WTC11 (cell line): Measurements from ENCODE around the gene UGT2B10. TPM values are rescaled to one million over a fixed set of nuclear protein-coding genes. Genes with fewer than 3 reads are reported as not detected.

Source experiments
- ATAC-seq: fragments of 200-7000 bp; cut with Tn5 transposase; 2 replicates; pipeline ENCODE4 v1.10.0; 2021; ENCODE audit warnings: mild to moderate bottlenecking, moderate library complexity
- CTCF ChIA-PET: fragments of 300-600 bp; sonication (Branson Sonifier 250); formaldehyde crosslinking; loops from one replicate; lab custom pipeline; 2021; ENCODE audit warnings: antibody characterized with exemption; lab: Charles Lee
- POLR2A ChIA-PET: fragments of 350-600 bp; sonication (Branson Sonifier 250); formaldehyde crosslinking; loops from one replicate; lab custom pipeline; 2021; ENCODE audit warnings: antibody characterized with exemption; lab: Charles Lee
- DNase-seq: peaks from one replicate; pipeline ENCODE4 v3.0.0; 2021; ENCODE audit warnings: low spot score
- H3K27ac Mint-ChIP-seq: 2 replicates; pipeline ENCODE4 v1.8.0; 2021; ENCODE audit warnings: mixed read lengths
- H3K27me3 Mint-ChIP-seq: 2 replicates; pipeline ENCODE4 v1.8.0; 2021; ENCODE audit warnings: low read depth, mild to moderate bottlenecking, moderate library complexity, mixed read lengths
- H3K36me3 Mint-ChIP-seq: 2 replicates; pipeline ENCODE4 v1.8.0; 2021; ENCODE audit warnings: mixed read lengths
- H3K4me1 Mint-ChIP-seq: 2 replicates; pipeline ENCODE4 v1.8.0; 2022; ENCODE audit warnings: mixed read lengths
- H3K4me3 Mint-ChIP-seq: 2 replicates; pipeline ENCODE4 v1.8.0; 2021; ENCODE audit warnings: mild to moderate bottlenecking, moderate library complexity, mixed read lengths
- H3K9me3 Mint-ChIP-seq: 2 replicates; pipeline ENCODE4 v1.8.0; 2021; ENCODE audit warnings: mixed read lengths
- AR ChIP-seq: fragments of 250-450 bp; sonication (Bioruptor Pico); IDR thresholded peaks from 2 replicates; pipeline ENCODE4 v1.9.0; 2021; ENCODE audit warnings: mild to moderate bottlenecking
- ATF1 ChIP-seq: sonication (generic); formaldehyde crosslinking; IDR thresholded peaks from 2 replicates; pipeline ENCODE4 v1.8.1; 2023; ENCODE audit warnings: mild to moderate bottlenecking, moderate library complexity, missing genetic modification reagents
- E2F4 ChIP-seq: sonication (generic); formaldehyde crosslinking; IDR thresholded peaks from 2 replicates; pipeline ENCODE4 v1.8.1; 2022; ENCODE audit warnings: low read depth, mild to moderate bottlenecking, moderate library complexity, missing genetic modification reagents, borderline replicate concordance
- FOXP4 ChIP-seq: sonication (generic); formaldehyde crosslinking; IDR thresholded peaks from 2 replicates; pipeline ENCODE4 v1.8.0; 2022; ENCODE audit warnings: mild to moderate bottlenecking, missing genetic modification reagents
- GTF2I ChIP-seq: fragments of 250-450 bp; sonication (Bioruptor Pico); conservative IDR thresholded peaks from 2 replicates; pipeline ENCODE4 v1.4.0; 2021; ENCODE audit warnings: mild to moderate bottlenecking
- HMGA2 ChIP-seq: fragments of 250-450 bp; sonication (Bioruptor Pico); IDR thresholded peaks from 2 replicates; pipeline ENCODE4 v1.4.0; 2021; ENCODE audit warnings: mild to moderate bottlenecking, moderate library complexity
- JUN ChIP-seq: sonication (generic); formaldehyde crosslinking; IDR thresholded peaks from 2 replicates; pipeline ENCODE4 v1.8.0; 2023; ENCODE audit warnings: mild to moderate bottlenecking, missing genetic modification reagents
- TCF7 ChIP-seq: sonication (generic); formaldehyde crosslinking; IDR thresholded peaks from 2 replicates; pipeline ENCODE4 v1.8.0; 2022; ENCODE audit warnings: mild to moderate bottlenecking, low read depth, missing genetic modification reagents, moderate library complexity
- ZBTB21 ChIP-seq: sonication (generic); formaldehyde crosslinking; IDR thresholded peaks from 2 replicates; pipeline ENCODE4 v1.8.1; 2023; ENCODE audit warnings: mild to moderate bottlenecking, missing genetic modification reagents, borderline replicate concordance
- ZNF121 ChIP-seq: sonication (generic); formaldehyde crosslinking; IDR thresholded peaks from 2 replicates; pipeline ENCODE4 v1.8.0; 2023; ENCODE audit warnings: missing genetic modification reagents
- ZNF232 ChIP-seq: sonication (generic); formaldehyde crosslinking; IDR thresholded peaks from 2 replicates; pipeline ENCODE4 v1.8.0; 2022; ENCODE audit warnings: mild to moderate bottlenecking, missing genetic modification reagents
- ZNF317 ChIP-seq: sonication (generic); formaldehyde crosslinking; IDR thresholded peaks from 2 replicates; pipeline ENCODE4 v1.8.1; 2023; ENCODE audit warnings: low read depth, mild to moderate bottlenecking, moderate library complexity, missing genetic modification reagents, borderline replicate concordance
- total RNA-seq: library from RNA; stranded (reverse); gene quantifications from 3 replicates; pipeline ENCODE4 v1.2.3, GENCODE V29; 2021
- TF ChIP-seq, protein P1 (sequence below): sonication (generic); formaldehyde crosslinking; IDR thresholded peaks from 2 replicates; pipeline ENCODE4 v1.8.1; 2023; ENCODE audit warnings: mild to moderate bottlenecking, missing genetic modification reagents, moderate library complexity
- TF ChIP-seq, protein P2 (sequence below): sonication (generic); formaldehyde crosslinking; IDR thresholded peaks from 2 replicates; pipeline ENCODE4 v1.8.1; 2023; ENCODE audit warnings: mild to moderate bottlenecking, moderate library complexity, missing genetic modification reagents
- TF ChIP-seq, protein P3 (sequence below): sonication (generic); formaldehyde crosslinking; IDR thresholded peaks from 2 replicates; pipeline ENCODE4 v1.8.0; 2022; ENCODE audit warnings: mild to moderate bottlenecking, missing genetic modification reagents
- TF ChIP-seq, protein P4 (sequence below): sonication (generic); formaldehyde crosslinking; IDR thresholded peaks from 2 replicates; pipeline ENCODE4 v1.8.1; 2023; ENCODE audit warnings: mild to moderate bottlenecking, missing genetic modification reagents
- TF ChIP-seq, protein P5 (sequence below): fragments of 250-450 bp; sonication (Bioruptor Pico); IDR thresholded peaks from 2 replicates; pipeline ENCODE4 v1.9.0; 2021; ENCODE audit warnings: mild to moderate bottlenecking
- TF ChIP-seq, protein P6 (sequence below): fragments of 250-450 bp; sonication (Bioruptor Pico); conservative IDR thresholded peaks from 2 replicates; pipeline ENCODE4 v1.9.0; 2021; ENCODE audit warnings: mild to moderate bottlenecking
- TF ChIP-seq, protein P7 (sequence below): sonication (generic); formaldehyde crosslinking; IDR thresholded peaks from 2 replicates; pipeline ENCODE4 v1.8.1; 2023; ENCODE audit warnings: mild to moderate bottlenecking, missing genetic modification reagents, borderline replicate concordance

The UGT2B10 gene
- total RNA-seq, 1 experiment from 2014 or later, result 0.17 TPM

GRCh38 chr4:68797048-68797447 is 18.7 kb upstream of the UGT2B10 start:
- DNase-seq (no peak), ATAC-seq (no peak)
- no peaks in the 10 kb centered on the region for H3K27me3 Mint-ChIP-seq
- H3K4me3 Mint-ChIP-seq, result no peak overlapping the region
- CTCF ChIA-PET, result no interaction called here
- POLR2A ChIA-PET, result no interaction called here
- H3K27ac Mint-ChIP-seq, result no peak overlapping the region; the same call in 1 of the 2 replicates
- peaks cover under 1% of the 10 kb centered on the region for H3K9me3 Mint-ChIP-seq
- H3K4me1 Mint-ChIP-seq, result peaks cover 25% of the 10 kb centered on the region
- H3K36me3 Mint-ChIP-seq, result no peaks in the 10 kb centered on the region
- TF ChIP-seq, protein P1, sequence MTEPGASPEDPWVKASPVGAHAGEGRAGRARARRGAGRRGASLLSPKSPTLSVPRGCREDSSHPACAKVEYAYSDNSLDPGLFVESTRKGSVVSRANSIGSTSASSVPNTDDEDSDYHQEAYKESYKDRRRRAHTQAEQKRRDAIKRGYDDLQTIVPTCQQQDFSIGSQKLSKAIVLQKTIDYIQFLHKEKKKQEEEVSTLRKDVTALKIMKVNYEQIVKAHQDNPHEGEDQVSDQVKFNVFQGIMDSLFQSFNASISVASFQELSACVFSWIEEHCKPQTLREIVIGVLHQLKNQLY (CRISPR knock-in tag), result no peak
- TF ChIP-seq, protein P2, sequence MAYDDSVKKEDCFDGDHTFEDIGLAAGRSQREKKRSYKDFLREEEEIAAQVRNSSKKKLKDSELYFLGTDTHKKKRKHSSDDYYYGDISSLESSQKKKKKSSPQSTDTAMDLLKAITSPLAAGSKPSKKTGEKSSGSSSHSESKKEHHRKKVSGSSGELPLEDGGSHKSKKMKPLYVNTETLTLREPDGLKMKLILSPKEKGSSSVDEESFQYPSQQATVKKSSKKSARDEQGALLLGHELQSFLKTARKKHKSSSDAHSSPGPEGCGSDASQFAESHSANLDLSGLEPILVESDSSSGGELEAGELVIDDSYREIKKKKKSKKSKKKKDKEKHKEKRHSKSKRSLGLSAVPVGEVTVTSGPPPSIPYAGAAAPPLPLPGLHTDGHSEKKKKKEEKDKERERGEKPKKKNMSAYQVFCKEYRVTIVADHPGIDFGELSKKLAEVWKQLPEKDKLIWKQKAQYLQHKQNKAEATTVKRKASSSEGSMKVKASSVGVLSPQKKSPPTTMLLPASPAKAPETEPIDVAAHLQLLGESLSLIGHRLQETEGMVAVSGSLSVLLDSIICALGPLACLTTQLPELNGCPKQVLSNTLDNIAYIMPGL (CRISPR knock-in tag), result no peak
- TF ChIP-seq, protein P3, sequence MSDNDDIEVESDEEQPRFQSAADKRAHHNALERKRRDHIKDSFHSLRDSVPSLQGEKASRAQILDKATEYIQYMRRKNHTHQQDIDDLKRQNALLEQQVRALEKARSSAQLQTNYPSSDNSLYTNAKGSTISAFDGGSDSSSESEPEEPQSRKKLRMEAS (CRISPR knock-in tag), result no peak
- TF ChIP-seq TCF7 (CRISPR knock-in tag), result no peak
- TF ChIP-seq, protein P4, sequence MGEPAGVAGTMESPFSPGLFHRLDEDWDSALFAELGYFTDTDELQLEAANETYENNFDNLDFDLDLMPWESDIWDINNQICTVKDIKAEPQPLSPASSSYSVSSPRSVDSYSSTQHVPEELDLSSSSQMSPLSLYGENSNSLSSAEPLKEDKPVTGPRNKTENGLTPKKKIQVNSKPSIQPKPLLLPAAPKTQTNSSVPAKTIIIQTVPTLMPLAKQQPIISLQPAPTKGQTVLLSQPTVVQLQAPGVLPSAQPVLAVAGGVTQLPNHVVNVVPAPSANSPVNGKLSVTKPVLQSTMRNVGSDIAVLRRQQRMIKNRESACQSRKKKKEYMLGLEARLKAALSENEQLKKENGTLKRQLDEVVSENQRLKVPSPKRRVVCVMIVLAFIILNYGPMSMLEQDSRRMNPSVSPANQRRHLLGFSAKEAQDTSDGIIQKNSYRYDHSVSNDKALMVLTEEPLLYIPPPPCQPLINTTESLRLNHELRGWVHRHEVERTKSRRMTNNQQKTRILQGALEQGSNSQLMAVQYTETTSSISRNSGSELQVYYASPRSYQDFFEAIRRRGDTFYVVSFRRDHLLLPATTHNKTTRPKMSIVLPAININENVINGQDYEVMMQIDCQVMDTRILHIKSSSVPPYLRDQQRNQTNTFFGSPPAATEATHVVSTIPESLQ, result no peak
- TF ChIP-seq ZNF317 (CRISPR knock-in tag), result no peak
- no peak for TF ChIP-seq ZBTB21 (CRISPR knock-in tag)
- TF ChIP-seq, protein P5, sequence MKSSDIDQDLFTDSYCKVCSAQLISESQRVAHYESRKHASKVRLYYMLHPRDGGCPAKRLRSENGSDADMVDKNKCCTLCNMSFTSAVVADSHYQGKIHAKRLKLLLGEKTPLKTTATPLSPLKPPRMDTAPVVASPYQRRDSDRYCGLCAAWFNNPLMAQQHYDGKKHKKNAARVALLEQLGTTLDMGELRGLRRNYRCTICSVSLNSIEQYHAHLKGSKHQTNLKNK (CRISPR knock-in tag), result no peak
- TF ChIP-seq GTF2I (CRISPR knock-in tag), result no peak
- TF ChIP-seq, protein P6, sequence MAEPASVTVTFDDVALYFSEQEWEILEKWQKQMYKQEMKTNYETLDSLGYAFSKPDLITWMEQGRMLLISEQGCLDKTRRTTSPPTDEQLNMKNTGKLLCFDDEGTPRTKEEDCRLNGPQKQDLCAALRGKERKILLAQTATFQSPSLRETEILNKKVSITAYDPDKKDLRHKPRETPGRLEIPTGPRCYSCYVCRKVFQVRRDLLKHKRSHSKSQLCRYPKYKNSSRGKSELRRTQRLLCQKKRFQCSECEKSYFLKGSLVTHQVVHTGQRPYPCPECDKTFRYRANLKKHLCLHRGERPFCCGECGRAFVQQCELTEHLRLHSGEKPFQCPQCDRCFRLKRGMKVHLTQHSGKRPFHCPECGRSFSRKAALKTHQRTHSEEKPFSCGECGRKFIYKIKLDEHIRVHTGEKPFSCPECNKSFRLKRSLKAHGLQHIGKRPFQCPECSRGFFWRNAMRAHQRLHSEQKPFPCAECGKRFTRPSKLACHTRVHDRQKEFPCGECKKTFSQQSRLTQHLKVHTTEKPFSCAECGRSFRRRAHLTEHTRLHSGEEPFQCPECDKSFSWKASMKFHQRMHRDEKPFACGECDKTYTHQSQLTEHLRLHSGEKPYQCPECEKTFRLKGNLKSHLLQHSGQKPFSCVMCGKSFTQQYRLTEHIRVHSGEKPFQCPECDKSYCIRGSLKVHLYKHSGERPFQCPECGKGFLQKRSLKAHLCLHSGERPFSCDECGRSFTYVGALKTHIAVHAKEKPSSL (CRISPR knock-in tag), result no peak
- TF ChIP-seq, protein P7, sequence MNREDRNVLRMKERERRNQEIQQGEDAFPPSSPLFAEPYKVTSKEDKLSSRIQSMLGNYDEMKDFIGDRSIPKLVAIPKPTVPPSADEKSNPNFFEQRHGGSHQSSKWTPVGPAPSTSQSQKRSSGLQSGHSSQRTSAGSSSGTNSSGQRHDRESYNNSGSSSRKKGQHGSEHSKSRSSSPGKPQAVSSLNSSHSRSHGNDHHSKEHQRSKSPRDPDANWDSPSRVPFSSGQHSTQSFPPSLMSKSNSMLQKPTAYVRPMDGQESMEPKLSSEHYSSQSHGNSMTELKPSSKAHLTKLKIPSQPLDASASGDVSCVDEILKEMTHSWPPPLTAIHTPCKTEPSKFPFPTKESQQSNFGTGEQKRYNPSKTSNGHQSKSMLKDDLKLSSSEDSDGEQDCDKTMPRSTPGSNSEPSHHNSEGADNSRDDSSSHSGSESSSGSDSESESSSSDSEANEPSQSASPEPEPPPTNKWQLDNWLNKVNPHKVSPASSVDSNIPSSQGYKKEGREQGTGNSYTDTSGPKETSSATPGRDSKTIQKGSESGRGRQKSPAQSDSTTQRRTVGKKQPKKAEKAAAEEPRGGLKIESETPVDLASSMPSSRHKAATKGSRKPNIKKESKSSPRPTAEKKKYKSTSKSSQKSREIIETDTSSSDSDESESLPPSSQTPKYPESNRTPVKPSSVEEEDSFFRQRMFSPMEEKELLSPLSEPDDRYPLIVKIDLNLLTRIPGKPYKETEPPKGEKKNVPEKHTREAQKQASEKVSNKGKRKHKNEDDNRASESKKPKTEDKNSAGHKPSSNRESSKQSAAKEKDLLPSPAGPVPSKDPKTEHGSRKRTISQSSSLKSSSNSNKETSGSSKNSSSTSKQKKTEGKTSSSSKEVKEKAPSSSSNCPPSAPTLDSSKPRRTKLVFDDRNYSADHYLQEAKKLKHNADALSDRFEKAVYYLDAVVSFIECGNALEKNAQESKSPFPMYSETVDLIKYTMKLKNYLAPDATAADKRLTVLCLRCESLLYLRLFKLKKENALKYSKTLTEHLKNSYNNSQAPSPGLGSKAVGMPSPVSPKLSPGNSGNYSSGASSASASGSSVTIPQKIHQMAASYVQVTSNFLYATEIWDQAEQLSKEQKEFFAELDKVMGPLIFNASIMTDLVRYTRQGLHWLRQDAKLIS (CRISPR knock-in tag), result no peak
- no peak for TF ChIP-seq ATF1 (CRISPR knock-in tag)
- TF ChIP-seq E2F4 (CRISPR knock-in tag), result no peak
- TF ChIP-seq JUN (CRISPR knock-in tag), result no peak
- no peak for TF ChIP-seq ZNF121 (CRISPR knock-in tag)
- no peak for TF ChIP-seq HMGA2 (CRISPR knock-in tag)
- no peak for TF ChIP-seq FOXP4 (CRISPR knock-in tag)
- TF ChIP-seq ZNF232, result no peak
- TF ChIP-seq AR, result no peak
